Hematopoietic multipotent progenitor cell (in vitro differentiated cells): ENCODE results near the gene NIPAL3. TPM values are rescaled to one million over a fixed set of nuclear protein-coding genes. Genes with fewer than 3 reads are reported as not detected.
"Not testable (repeated sequence)": the region's sequence is repeated elsewhere in the genome, so short reads cannot be mapped to it uniquely, and the experiment has no call there.

Source experiments
- DNase-seq, 3 donors: peaks; one replicate each; pipeline ENCODE4 v3.0.0-alpha.2; 2011 to 2015; ENCODE audit warnings: low read depth in 2 of 3, low spot score in 2 of 3
- total RNA-seq: library from RNA; depleted of rRNA; stranded (reverse); fragments of >200 nt; gene quantifications from one replicate; pipeline ENCODE4 v1.2.3, GENCODE V29; 2012

NIPAL3 gene
- total RNA-seq, 1 donor: 48.7 TPM

- DNase-seq: no peak
These were observed 91.8 kb downstream of the NIPAL3 start for GRCh38 chr1:24507405-24507804.

GRCh38 chr1:24508911-24509310 is 93.3 kb downstream of the NIPAL3 start:
- DNase-seq: no peak

- DNase-seq: no peak
These were observed 98.1 kb downstream of the NIPAL3 start for GRCh38 chr1:24513706-24514105.

GRCh38 chr1:24514946-24515345 is 99.3 kb downstream of the NIPAL3 start:
- no peak for DNase-seq

- not testable (repeated sequence) for DNase-seq
These were observed 100.1 kb downstream of the NIPAL3 start for GRCh38 chr1:24515671-24516209.

GRCh38 chr1:24516506-24516905 is 100.9 kb downstream of the NIPAL3 start:
- DNase-seq: no peak

- no peak for DNase-seq
These were observed 102.3 kb downstream of the NIPAL3 start for GRCh38 chr1:24517898-24518297.

GRCh38 chr1:24520282-24520681 is 104.7 kb downstream of the NIPAL3 start:
- DNase-seq: not testable (repeated sequence)

Other genes starting within 250 kb of the NIPAL3 start
- under 0.01 TPM for gene IFNLR1, start 228.5 kb upstream of the NIPAL3 start, total RNA-seq
- not detected for gene GRHL3, start 96.4 kb upstream of the NIPAL3 start, total RNA-seq
- gene STPG1, start 2.0 kb upstream of the NIPAL3 start, total RNA-seq: 3.5 TPM
- gene RCAN3, start 87.0 kb downstream of the NIPAL3 start, total RNA-seq: 11.6 TPM
- gene NCMAP, start 140.3 kb downstream of the NIPAL3 start, total RNA-seq: under 0.01 TPM
- gene SRRM1, start 227.5 kb downstream of the NIPAL3 start, total RNA-seq: 32.6 TPM